BE2C (cell line): Measurements from ENCODE around the gene PSMA2.

Experiments
- DNase-seq: peaks from one replicate; pipeline ENCODE4 v3.0.0-alpha.2; 2020
- H3K27me3 ChIP-seq: fragments of 250-450 bp; sonication (Bioruptor Pico); 2 replicates; pipeline ENCODE4 v1.5.1; 2020; ENCODE audit warnings: mild to moderate bottlenecking
- H3K36me3 ChIP-seq: fragments of 250-450 bp; sonication (Bioruptor Pico); 2 replicates; pipeline ENCODE4 v1.5.1; 2020; ENCODE audit warnings: mild to moderate bottlenecking
- H3K4me1 ChIP-seq: fragments of 250-450 bp; sonication (Bioruptor Pico); 2 replicates; pipeline ENCODE4 v1.5.1; 2020
- H3K4me3 ChIP-seq: 2 replicates; pipeline ENCODE4 v1.5.1; 2011; ENCODE audit warnings: low read depth, low read length
- H3K9me3 ChIP-seq: fragments of 250-450 bp; sonication (Bioruptor Pico); 2 replicates; pipeline ENCODE4 v1.5.1; 2020
- TF ChIP-seq, protein P1 (sequence below): IDR thresholded peaks from 2 replicates; pipeline ENCODE4 v1.5.1; 2012; ENCODE audit warnings: mild to moderate bottlenecking, low read depth, low read length

The PSMA2 gene

DNA sequence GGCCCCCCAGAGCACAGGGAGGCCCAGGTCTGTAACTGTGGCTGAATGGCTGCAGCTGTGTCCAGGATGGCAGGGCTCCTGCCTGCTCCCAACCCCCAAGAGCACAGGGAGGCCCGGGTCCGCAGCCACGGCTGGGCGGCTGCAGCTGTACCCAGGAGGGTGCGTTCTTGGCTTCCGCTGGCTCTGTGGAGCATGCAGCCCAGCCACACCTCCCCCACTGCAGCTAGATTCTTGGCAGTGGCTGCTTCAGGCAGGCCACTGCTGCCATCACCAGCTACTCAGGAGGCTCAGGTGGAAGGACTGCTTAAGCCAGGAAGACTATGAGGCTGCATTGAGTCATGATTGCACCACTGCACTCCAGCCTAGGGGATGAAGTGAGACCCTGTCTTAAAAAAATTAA lies 48.0 kb downstream of the PSMA2 start:
- no peaks in the 10 kb centered on the region for H3K36me3 ChIP-seq
- peak; percentile 71 for DNase-seq
- no peak overlapping the region for H3K4me3 ChIP-seq
- no peaks in the 10 kb centered on the region for H3K4me1 ChIP-seq
- H3K9me3 ChIP-seq, result no peaks in the 10 kb centered on the region
- peaks cover 6% of the 10 kb centered on the region; the same call in 1 of the 2 replicates for H3K27me3 ChIP-seq
- TF ChIP-seq, protein P1, sequence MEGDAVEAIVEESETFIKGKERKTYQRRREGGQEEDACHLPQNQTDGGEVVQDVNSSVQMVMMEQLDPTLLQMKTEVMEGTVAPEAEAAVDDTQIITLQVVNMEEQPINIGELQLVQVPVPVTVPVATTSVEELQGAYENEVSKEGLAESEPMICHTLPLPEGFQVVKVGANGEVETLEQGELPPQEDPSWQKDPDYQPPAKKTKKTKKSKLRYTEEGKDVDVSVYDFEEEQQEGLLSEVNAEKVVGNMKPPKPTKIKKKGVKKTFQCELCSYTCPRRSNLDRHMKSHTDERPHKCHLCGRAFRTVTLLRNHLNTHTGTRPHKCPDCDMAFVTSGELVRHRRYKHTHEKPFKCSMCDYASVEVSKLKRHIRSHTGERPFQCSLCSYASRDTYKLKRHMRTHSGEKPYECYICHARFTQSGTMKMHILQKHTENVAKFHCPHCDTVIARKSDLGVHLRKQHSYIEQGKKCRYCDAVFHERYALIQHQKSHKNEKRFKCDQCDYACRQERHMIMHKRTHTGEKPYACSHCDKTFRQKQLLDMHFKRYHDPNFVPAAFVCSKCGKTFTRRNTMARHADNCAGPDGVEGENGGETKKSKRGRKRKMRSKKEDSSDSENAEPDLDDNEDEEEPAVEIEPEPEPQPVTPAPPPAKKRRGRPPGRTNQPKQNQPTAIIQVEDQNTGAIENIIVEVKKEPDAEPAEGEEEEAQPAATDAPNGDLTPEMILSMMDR, result no peak

DNA sequence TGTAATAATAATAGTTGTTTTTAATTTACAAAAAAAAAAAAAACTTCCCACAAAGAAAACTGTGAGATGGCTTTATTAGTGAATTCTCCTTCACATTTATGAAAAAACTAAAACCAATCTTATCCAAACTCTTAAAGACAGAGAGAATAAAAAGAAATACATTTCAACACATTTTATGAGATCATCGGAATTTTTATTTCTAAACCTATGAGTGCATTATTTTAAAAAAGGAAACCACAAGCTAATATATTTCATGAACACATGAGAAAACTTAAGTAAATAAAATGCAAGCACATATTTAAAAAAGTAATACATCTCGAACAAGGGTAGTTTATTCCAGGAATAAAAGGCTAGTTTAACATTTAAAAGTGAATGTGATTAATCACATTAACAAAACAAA lies 51.6 kb downstream of the PSMA2 start:
- TF ChIP-seq, protein P1, result no peak
- Histone ChIP-seq H3K9me3 (no peaks in the 10 kb centered on the region), H3K36me3 (no peaks in the 10 kb centered on the region), H3K4me1 (no peaks in the 10 kb centered on the region), H3K27me3 (no peaks in the 10 kb centered on the region), H3K4me3 (no peak overlapping the region)
- DNase-seq, result no peak

DNA sequence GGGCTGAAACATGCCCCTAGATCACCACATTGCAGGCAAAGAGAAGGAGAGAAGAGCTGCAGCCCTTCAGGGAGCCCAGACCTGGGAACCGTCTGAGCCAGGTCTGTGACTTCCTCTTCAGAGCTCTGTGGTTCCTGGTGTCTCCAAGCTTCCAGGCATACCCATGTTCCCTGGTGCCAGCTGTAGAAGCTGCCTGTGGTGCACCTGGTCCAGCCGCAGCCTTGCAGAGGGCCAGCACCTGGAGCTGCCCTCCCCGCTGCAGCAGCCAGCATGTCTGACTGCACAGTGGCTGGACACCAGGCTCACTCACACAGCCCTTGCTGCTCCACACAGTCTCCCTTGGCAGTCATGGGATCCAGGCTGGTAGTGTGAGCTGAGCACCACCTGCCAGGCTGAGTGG lies 53.7 kb downstream of the PSMA2 start:
- H3K27me3 ChIP-seq, result no peaks in the 10 kb centered on the region
- H3K4me3 ChIP-seq, result no peak overlapping the region
- H3K9me3 ChIP-seq, result no peaks in the 10 kb centered on the region
- H3K4me1 ChIP-seq, result no peaks in the 10 kb centered on the region
- no peak for DNase-seq
- TF ChIP-seq, protein P1, result no peak
- no peaks in the 10 kb centered on the region for H3K36me3 ChIP-seq

DNA sequence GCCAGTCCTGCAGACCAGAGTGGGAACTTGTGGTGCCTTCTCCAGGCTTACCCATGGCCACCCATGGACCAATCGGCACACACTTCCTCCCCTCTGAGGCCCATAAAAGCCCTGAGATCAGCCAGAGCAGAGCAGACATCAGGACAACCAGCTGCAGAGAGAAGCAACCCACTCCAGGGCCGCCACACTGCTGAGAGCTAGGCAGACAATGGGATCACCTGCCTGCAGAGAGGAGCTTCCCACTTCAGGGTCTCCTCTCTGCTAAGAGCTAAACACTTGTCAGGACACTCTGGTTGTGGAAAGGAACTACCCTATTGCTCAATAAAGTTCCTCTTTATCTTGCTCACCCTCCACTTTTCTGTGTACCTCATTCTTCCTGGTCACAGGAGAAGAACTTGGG lies 54.1 kb downstream of the PSMA2 start:
- no peaks in the 10 kb centered on the region for H3K4me1 ChIP-seq
- H3K9me3 ChIP-seq, result no peaks in the 10 kb centered on the region
- DNase-seq, result no peak
- no peaks in the 10 kb centered on the region for H3K27me3 ChIP-seq
- H3K4me3 ChIP-seq, result no peak overlapping the region
- TF ChIP-seq, protein P1, result no peak
- H3K36me3 ChIP-seq, result no peaks in the 10 kb centered on the region

DNA sequence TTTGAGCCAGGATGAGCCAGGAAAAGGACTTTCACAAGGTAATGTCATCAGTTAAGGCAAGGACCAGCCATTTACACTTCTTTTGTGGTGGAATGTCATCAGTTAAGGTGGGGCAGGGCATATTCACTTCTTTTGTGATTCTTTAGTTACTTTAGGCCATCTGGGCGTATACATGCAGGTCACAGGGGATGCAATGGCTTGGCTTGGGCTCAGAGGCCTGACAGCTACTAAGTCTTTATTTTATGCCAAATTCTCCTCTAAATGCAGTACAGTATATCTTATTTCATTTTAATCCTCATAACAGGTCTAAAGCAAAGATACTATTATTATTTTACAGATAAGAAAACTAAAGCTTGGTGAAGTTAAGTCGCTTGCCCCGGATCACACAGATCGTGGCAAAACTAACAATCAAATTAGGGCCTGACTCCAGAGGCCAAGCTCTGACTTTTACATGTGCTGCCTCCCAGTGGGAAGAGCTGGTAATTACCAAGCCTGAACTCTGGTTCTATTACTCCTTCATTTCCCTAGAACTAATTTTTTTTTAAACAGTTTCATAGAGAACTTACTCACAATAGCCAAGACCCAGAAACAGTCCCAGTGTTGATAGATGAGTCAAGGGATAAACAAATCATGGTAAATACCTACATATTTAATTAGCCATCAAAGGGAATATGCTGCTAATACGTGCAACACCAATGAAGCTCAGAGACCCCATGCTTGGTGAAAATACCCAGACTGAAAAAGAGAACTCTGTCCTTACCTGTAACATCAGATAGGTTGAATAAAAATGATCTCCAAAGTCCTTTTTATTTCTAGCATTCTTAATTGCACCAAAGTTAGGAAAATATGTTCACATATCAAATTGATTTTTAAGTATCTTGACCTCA lies 55.5 kb downstream of the PSMA2 start:
- H3K4me1 ChIP-seq, result no peaks in the 10 kb centered on the region
- no peaks in the 10 kb centered on the region for H3K36me3 ChIP-seq
- H3K9me3 ChIP-seq, result no peaks in the 10 kb centered on the region
- no peak overlapping the region for H3K4me3 ChIP-seq
- TF ChIP-seq, protein P1, result peak; percentile 86
- peak; percentile 62 for DNase-seq
- H3K27me3 ChIP-seq, result no peaks in the 10 kb centered on the region

DNA sequence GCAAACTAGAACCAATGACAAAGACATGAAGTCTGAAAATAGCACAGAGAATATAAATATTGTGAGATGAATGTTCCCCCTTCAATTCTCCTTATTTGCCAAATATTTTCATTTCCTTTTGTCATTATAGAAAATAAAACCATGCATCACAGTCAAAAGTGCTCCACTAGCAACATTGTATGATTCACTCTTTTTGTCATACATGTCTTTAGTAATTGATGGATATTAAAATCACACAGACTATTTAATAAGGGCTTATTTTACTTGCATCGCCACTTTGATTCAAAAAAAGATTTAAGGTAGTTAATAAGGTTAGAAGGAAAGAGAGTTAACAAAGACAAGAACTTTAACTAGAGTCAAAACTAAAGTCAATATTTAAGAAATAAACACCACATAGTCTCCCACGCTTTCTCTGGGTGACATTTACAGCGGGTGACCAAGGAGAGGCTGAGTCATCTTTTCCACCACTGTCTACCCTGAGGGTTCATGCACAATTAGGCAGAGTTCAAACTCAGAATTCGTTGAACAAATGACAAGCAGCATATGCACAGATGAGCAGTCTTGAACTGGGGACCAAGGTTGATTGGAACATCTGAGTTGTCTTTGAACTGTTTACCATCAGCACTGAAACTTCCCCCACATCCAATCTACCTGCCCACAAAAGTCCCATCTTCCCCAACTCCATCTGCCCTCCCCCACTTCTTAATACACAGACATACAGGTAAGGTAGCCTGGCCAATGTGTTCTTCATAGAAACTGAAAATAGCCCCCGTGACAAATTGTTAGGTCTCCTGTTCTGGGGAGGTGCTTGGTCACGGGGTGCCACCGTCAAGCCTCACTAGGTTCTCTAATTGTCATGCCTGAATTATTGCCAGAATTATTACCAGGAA lies 62.6 kb downstream of the PSMA2 start:
- Histone ChIP-seq H3K36me3 (no peaks in the 10 kb centered on the region), H3K4me3 (no peak overlapping the region), H3K27me3 (no peaks in the 10 kb centered on the region), H3K9me3 (no peaks in the 10 kb centered on the region), H3K4me1 (no peaks in the 10 kb centered on the region)
- no peak for DNase-seq
- TF ChIP-seq, protein P1, result no peak
